GM13977 (cell line): Measurements from ENCODE around the gene TSPAN11.

Experiments
- DNase-seq: peaks from one replicate; pipeline ENCODE4 v3.0.0; 2012; ENCODE audit warnings: low spot score
- in situ Hi-C: fragments of 300-500 bp; cut with MboI; formaldehyde crosslinking; loops from one replicate; pipeline ENCODE4 v1.12.0; 2022; ENCODE audit warnings: low sequenced_read_pairs, low pct_unique_long_range_greater_than_20kb, mixed read lengths, inconsistent platforms; ENCODE audit not compliant: unreplicated experiment
- TF ChIP-seq, protein P1 (sequence below): IDR thresholded peaks from 2 replicates; pipeline ENCODE4 v1.5.1; 2012; ENCODE audit warnings: mild to moderate bottlenecking, control low read depth; ENCODE audit not compliant: insufficient read depth; ENCODE audit errors: extremely low read depth, missing control alignments

Gene TSPAN11

DNA sequence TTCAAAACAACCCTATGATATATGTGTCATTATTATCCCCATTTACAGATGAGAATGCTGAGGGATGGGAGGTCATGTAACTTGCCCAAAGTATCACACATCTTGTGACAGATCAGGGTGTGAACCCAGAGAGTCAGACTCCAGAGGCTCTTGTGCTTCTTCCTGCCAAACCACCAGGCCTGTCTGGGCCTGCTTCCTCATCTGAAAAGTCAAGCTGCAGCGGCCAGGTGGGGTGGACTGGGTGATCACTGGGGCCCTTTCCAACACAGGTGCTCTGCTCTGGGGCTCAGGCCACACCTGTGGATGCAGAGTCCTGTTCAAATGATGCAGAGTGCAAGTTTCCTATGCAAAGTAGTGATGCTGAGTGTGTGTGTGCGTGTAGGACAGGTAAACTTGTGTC lies 26.7 kb downstream of the TSPAN11 start:
- TF ChIP-seq, protein P1, sequence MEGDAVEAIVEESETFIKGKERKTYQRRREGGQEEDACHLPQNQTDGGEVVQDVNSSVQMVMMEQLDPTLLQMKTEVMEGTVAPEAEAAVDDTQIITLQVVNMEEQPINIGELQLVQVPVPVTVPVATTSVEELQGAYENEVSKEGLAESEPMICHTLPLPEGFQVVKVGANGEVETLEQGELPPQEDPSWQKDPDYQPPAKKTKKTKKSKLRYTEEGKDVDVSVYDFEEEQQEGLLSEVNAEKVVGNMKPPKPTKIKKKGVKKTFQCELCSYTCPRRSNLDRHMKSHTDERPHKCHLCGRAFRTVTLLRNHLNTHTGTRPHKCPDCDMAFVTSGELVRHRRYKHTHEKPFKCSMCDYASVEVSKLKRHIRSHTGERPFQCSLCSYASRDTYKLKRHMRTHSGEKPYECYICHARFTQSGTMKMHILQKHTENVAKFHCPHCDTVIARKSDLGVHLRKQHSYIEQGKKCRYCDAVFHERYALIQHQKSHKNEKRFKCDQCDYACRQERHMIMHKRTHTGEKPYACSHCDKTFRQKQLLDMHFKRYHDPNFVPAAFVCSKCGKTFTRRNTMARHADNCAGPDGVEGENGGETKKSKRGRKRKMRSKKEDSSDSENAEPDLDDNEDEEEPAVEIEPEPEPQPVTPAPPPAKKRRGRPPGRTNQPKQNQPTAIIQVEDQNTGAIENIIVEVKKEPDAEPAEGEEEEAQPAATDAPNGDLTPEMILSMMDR, result no peak
- in situ Hi-C loops, result no loop called here
- DNase-seq, result no peak

DNA sequence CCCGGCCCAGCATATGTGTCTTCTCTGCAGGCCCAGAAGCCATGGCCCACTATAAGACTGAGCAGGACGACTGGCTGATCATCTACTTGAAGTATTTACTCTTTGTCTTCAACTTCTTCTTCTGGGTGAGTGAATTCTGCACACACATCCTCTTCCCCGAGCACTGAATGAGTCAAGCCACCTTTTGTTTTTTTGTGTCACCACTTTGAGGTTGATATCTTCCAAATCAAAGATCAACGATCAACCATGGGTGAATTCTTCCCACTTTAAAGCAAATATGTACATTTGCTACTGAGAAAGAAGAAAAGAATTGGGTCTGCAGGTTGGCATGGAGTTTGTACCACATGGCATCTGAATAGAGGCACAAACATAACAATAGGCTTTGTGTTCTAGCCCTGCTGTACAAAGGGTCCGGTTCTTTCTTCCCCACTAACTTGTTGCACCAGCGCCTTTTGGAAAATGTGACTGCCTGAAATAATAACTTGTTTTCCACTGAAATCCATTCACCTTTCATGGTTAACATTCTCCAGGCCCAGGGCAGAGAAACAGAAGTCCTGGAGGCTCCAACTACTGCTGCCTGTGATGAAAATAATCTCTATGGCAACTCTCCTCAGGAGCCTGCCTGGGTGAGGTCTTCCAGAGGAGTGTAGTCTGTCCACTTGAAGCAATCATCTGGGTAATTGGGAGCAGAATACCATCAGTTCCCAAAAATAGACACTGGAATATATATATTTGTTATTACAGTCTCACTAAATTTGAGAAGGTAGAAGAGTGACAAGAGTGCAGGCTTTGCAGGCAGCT lies 27.6 kb downstream of the TSPAN11 start:
- in situ Hi-C loops, result no loop called here
- no peak for DNase-seq
- TF ChIP-seq, protein P1, result no peak

DNA sequence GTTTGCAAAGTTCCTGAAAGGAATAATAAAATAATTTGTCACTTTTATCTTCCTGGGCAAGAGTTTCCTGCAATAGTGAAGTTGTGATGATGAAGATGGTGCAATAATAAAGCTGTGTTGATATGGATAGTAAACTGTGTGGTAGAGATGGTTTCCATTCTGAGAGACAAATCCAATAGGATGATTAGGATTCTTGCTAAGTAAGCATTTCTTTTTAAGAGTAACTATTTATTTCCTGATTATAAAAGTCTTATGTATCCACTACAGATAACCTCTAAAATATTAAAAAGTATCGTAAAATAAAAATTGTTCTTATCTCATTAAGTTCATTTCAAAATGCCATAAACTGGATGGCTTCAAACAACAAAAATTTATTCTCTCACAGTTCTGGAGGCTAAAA lies 28.7 kb downstream of the TSPAN11 start:
- TF ChIP-seq, protein P1, result no peak
- no peak for DNase-seq
- in situ Hi-C loops, result no loop called here

DNA sequence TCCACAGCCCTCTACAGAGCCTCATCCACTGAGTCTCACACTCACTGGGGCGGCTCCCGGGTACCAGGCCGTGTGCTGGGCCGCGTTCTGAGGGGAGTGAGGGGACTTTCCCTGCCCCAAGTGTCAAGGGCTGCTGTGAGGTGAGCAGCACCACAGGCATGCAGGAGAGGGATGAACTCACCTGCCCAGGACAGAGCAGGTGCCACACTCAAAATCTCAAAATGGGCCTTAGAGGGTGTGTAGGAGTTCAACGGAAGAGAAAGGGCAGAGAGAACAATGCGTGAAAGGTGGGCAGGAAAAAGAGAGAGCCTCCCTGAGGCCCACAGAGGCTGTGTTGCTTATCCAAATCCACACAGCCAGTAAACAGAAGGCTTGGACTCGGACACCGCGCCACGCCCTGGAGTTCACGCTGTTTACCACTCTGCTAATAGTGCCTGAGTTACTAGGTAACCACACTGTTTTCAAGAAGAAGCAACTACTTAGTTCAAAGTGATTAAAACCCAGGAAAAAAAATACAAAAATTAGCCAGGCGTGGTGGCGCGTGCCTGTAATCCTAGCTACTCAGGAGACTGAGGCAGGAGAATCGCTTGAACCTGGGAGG lies 32.7 kb downstream of the TSPAN11 start:
- no peak for DNase-seq
- TF ChIP-seq, protein P1, result no peak
- in situ Hi-C loops, result no loop called here

DNA sequence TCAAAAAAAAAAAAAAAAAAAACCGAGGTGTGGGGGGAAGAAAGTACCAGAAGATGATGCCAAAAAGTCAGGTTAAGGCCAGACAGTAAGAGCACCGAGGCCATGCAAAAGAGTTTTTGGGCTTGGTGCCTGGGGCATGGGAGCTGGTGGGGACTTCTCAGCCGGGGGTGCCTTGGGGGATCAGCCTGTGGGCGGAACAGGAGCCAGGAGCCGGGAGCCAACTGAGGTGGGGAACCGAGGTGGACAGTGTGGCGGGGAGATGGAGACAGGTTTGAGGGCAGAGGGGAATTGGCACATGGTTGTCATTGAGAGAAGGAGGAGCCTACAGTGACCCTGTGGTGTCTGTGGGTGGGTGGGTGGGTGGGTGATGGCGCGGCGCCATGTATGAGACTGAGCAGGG lies 33.2 kb downstream of the TSPAN11 start:
- in situ Hi-C loops, result no loop called here
- TF ChIP-seq, protein P1, result no peak
- DNase-seq, result no peak

DNA sequence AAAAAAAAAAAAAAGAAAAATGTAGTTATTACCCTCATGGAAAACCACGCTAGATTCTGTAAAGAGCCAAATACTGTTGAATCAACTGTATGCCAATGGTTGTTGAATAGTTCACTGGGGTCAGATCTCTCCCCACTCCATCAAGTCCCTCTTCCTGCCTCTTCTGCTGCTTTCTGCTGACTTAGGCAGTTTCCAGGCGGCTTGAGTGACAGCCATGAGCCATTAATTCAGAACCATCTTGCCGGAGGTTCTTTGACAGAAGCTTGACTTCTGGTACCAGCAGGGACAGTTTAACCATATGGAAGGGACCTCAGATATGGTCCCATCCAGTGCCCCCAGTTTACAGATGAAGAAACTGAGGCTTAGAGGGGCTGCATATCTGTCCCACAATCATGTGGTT lies 34.5 kb downstream of the TSPAN11 start:
- DNase-seq, result no peak
- in situ Hi-C loops, result no loop called here
- TF ChIP-seq, protein P1, result no peak
